HG03571 (cell line): ENCODE measurements around the gene ST8SIA1.
"Not testable (repeated sequence)": the region's sequence is repeated elsewhere in the genome, so short reads cannot be mapped to it uniquely, and the experiment has no call there.

ENCODE experiments used
- ATAC-seq: cut with Tn5 transposase; IDR thresholded peaks from one replicate; pipeline ENCODE4 v1.9.1; 2021; ENCODE audit not compliant: unreplicated experiment

Gene ST8SIA1

GRCh38 chr12:22188431-22188830 is 146.1 kb downstream of the ST8SIA1 start:
- no peak for ATAC-seq

GRCh38 chr12:22180705-22181104 is 153.8 kb downstream of the ST8SIA1 start:
- no peak for ATAC-seq

DNA sequence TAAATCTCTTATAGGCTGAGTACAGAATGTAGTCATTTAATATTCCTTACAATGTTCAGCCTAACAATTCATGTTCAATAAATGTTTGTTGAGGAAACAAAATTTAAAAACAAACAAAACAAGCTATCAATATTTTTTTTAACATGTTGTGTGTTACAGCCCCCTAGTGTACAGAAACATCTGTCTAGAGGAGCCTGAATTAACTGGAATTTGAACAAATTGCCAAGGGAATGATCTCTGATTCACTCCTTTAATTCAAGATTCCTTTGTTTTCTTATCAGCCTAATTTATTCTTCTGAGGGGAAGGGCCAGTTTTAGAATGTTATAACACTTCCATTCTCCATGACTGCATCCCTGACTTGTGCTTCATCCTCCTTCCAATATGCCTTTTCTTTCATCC is 161.3 kb downstream of the ST8SIA1 start:
- ATAC-seq, result no peak

GRCh38 chr12:22172501-22172900 is 162.0 kb downstream of the ST8SIA1 start:
- ATAC-seq, result no peak

- no peak for ATAC-seq
These were observed 165.1 kb downstream of the ST8SIA1 start for GRCh38 chr12:22169376-22169775.

GRCh38 chr12:22164139-22164538 is 170.4 kb downstream of the ST8SIA1 start:
- ATAC-seq, result no peak

DNA sequence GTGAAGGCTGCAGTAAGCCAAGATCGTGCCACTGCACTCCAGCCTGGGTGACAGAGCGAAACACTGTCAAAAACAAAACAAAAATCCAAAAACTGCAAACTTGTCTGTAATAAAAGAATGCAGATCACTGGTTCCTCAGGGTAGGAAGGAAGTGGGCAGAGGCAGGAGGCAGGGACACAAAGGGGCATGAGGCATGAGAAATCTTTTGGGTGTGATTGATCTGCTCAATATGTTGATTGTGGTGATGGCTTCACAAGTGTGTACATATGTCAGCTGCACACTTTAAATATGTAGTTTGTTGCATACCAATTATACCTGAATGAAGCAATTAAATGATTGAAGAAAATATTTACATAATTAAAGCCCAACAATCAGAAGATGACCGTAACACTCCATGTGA is 170.9 kb downstream of the ST8SIA1 start:
- ATAC-seq, result no peak

GRCh38 chr12:22160396-22161003 is 174.0 kb downstream of the ST8SIA1 start:
- ATAC-seq, result no peak

- not testable (repeated sequence) for ATAC-seq
These were observed 185.2 kb downstream of the ST8SIA1 start for GRCh38 chr12:22149286-22149685.

GRCh38 chr12:22146686-22147085 is 187.8 kb downstream of the ST8SIA1 start:
- ATAC-seq, result not testable (repeated sequence)
